BJ (cell line): ENCODE data around the gene SCAF4. TPM values are rescaled to one million over a fixed set of nuclear protein-coding genes. Genes with fewer than 3 reads are reported as not detected.

ENCODE experiments used
- CTCF ChIA-PET: fragments of 350-600 bp; formaldehyde crosslinking; extraction: SDS; loops from one replicate; lab custom pipeline; 2021; ENCODE audit warnings: antibody characterized with exemption, inconsistent platforms; lab: Yijun Ruan, JAX
- POLR2A ChIA-PET: fragments of 300-600 bp; sonication (Branson Sonifier 250); formaldehyde crosslinking; extraction: SDS; loops from one replicate; lab custom pipeline; 2021; ENCODE audit warnings: antibody characterized with exemption; lab: Charles Lee
- DNase-seq: peaks from one replicate; pipeline ENCODE4 v3.0.0-alpha.2; 2011; ENCODE audit warnings: low read depth
- H3K27me3 ChIP-seq: 2 replicates; pipeline ENCODE4 v1.6.0; 2011; ENCODE audit warnings: low read length; ENCODE audit not compliant: control insufficient read depth, insufficient read depth
- H3K36me3 ChIP-seq: 2 replicates; pipeline ENCODE4 v1.5.1; 2011; ENCODE audit warnings: low read length; ENCODE audit not compliant: control insufficient read depth, insufficient read depth
- H3K4me3 ChIP-seq: 2 replicates; pipeline ENCODE4 v1.5.1; 2011; ENCODE audit warnings: low read depth, mild to moderate bottlenecking, control low read depth, low read length
- polyA plus RNA-seq: library from polyadenylated mRNA; depleted of rRNA; stranded (reverse); fragments of >200 nt; gene quantifications from 2 replicates; pipeline ENCODE4 v1.2.3, GENCODE V29; 2011
- TF ChIP-seq, protein P1 (sequence below): IDR thresholded peaks from 2 replicates; pipeline ENCODE4 v1.5.1; 2011; ENCODE audit warnings: low read depth, mild to moderate bottlenecking, control low read depth, inconsistent platforms, low read length, moderate library complexity; ENCODE audit not compliant: insufficient read depth

Gene SCAF4
- polyA plus RNA-seq, 1 experiment: 4.1 TPM

DNA sequence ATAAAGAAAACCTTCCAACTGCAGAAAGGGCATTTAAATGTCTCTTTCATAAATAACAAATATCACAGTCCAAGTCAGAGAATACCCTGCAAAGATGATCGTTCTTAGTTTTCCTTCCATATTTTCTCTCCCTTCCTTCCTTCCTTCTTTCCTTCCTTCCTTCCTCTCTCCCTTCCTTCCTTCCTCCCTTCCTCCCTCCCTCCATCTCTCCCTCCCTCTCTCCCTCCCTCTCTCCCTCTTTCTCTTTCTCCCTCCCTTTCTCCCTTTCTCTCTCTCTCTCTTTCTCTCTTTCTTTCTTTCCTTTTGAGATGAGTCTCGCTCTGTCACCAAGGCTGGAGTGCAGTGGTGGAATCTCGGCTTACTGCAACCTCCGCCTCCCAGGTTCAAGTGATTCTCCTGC, 29.0 kb upstream of the SCAF4 start:
- DNase-seq: no peak
- POLR2A ChIA-PET: no interaction called here
- H3K4me3 ChIP-seq: no peak overlapping the region
- CTCF ChIA-PET: no interaction called here
- no peaks in the 10 kb centered on the region for H3K36me3 ChIP-seq
- TF ChIP-seq, protein P1, sequence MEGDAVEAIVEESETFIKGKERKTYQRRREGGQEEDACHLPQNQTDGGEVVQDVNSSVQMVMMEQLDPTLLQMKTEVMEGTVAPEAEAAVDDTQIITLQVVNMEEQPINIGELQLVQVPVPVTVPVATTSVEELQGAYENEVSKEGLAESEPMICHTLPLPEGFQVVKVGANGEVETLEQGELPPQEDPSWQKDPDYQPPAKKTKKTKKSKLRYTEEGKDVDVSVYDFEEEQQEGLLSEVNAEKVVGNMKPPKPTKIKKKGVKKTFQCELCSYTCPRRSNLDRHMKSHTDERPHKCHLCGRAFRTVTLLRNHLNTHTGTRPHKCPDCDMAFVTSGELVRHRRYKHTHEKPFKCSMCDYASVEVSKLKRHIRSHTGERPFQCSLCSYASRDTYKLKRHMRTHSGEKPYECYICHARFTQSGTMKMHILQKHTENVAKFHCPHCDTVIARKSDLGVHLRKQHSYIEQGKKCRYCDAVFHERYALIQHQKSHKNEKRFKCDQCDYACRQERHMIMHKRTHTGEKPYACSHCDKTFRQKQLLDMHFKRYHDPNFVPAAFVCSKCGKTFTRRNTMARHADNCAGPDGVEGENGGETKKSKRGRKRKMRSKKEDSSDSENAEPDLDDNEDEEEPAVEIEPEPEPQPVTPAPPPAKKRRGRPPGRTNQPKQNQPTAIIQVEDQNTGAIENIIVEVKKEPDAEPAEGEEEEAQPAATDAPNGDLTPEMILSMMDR: no peak
- H3K27me3 ChIP-seq: peaks cover 1% of the 10 kb centered on the region; the same call in 1 of the 2 replicates

GRCh38 chr21:31756787-31757186, 24.9 kb upstream of the SCAF4 start:
- TF ChIP-seq, protein P1: no peak
- peaks cover under 1% of the 10 kb centered on the region; the same call in 1 of the 2 replicates for H3K27me3 ChIP-seq
- DNase-seq: no peak
- ChIA-PET POLR2A (no interaction called here), CTCF (interaction anchor here (1.5 kb wide), 1 partner anchor 11 kb away, joined by 4 read pairs; no protein-coding TSS in a partner anchor)
- H3K4me3 ChIP-seq: no peak overlapping the region
- no peaks in the 10 kb centered on the region for H3K36me3 ChIP-seq

GRCh38 chr21:31755027-31755426, 23.1 kb upstream of the SCAF4 start:
- Histone ChIP-seq H3K4me3 (no peak overlapping the region), H3K27me3 (no peaks in the 10 kb centered on the region), H3K36me3 (no peaks in the 10 kb centered on the region)
- CTCF ChIA-PET: interaction anchor here (0.7 kb wide), 2 partner anchors 13 to 504 kb away, joined by 3 read pairs; no protein-coding TSS in a partner anchor
- no peak for DNase-seq
- TF ChIP-seq, protein P1: no peak
- POLR2A ChIA-PET: no interaction called here

- ChIA-PET POLR2A (no interaction called here), CTCF (interaction anchor here (0.7 kb wide), 2 partner anchors 13 to 504 kb away, joined by 3 read pairs; no protein-coding TSS in a partner anchor)
- no peak overlapping the region for H3K4me3 ChIP-seq
- DNase-seq: no peak
- TF ChIP-seq, protein P1: no peak
- no peaks in the 10 kb centered on the region for H3K36me3 ChIP-seq
- no peaks in the 10 kb centered on the region for H3K27me3 ChIP-seq
Observed at GRCh38 chr21:31754708-31754960, 22.7 kb upstream of the SCAF4 start.

DNA sequence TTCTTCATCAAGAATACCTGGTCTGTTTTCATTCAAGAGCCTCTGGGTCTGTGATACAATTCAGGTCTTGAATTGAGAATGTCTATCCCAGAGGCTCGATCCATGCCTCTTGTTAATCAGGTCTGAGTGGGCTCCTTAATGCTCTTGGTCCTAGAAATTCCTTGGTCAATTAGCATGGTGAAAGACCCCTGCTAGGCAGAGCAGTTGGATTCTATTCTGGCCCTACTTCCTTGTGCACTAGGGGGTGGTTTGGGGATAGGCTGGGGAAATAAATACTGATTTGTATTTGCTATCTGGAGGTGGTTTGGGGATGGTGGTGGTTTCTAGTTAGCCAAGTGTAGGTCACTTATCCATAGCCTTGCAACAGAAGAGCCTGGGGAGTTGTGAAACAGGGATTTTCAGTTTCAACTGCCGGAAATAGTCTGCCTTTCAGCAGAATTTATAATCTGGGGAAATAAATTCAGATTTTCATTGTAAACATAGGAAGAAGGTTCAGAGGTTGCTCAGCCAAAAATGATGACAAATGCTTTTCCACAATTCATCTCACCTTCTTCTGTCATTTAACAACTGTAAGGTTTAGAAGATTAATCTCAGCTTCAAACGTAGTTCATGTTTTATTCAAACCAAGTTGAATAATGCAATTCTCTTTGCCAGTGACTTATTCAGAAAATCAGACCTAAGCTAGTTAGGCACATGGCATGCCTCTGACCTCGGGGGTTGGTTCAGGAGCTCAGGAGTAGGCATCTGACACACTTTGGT, 22.2 kb upstream of the SCAF4 start:
- no peaks in the 10 kb centered on the region for H3K27me3 ChIP-seq
- TF ChIP-seq, protein P1: no peak
- H3K4me3 ChIP-seq: no peak overlapping the region
- ChIA-PET CTCF (interaction anchor here (0.7 kb wide), 2 partner anchors 14 to 505 kb away, joined by 3 read pairs; no protein-coding TSS in a partner anchor), POLR2A (no interaction called here)
- no peak for DNase-seq
- H3K36me3 ChIP-seq: no peaks in the 10 kb centered on the region
